Bone marrow (tissue), 2 donors: ENCODE results near the gene MOB3B.

Source experiments
- DNase-seq, 2 donors: peaks; one replicate each; lab custom pipeline; 2025; lab: John Stamatoyannopoulos, UW

Gene MOB3B

DNA sequence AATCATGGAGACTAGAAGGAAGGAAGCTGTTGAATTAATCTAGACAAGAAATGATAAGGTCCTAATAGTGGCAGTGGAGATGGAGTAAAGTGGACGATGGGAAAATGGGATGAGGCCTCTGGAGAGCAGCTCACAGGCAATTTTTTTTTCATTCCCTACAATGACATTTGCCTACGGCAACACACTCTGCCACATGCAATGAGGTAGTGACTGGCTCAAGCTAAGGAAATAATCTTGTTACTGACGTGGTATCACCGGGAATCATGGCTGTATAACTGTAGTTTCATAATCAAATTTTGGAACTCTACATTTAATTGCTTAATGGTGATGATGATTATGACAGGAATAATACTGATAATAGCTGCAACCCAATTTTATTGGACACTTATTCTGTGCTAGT, 12.1 kb upstream of the MOB3B start:
- DNase-seq = no peak

DNA sequence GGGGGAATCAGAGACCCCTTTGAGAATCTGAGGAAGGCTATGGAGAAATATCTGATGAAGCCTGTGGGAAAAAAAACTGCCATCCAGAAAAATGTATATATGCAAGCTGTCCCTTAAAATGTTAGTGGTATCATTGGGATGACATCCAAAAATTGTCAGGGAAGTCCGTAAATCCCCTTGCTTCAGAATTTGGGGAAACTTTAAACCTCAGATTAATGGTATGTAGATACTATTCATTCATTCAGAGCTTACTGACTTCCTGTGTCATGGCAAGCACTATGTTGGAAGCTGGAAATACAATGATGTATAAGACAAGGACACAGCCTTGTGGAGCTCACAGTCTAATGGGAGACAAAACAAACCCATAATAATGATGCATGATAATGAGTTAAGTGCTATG, 10.9 kb upstream of the MOB3B start:
- no peak for DNase-seq

- DNase-seq = peak in 1 of 2 donors; percentile 22
These were observed 10.1 kb upstream of the MOB3B start for GRCh38 chr9:27539479-27540441.

DNA sequence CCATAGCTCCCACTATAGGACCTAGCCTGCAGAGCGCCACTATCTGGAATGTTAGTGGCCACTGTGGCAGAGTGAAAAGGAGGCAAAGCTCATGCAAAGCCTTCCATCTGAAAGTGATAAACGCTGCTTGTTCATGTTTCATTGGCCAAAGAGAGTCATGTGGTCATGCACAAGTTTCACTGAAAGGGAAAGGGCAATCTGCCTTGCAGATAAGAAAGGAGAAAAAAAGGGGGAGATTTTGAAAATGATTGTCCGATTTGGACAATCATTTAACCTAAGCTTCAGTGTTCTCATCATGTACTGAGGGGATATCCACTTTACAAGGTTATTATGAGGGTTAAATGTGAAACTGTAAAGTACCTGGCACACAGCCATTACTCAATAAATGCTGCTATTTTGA, 9.0 kb upstream of the MOB3B start:
- no peak for DNase-seq

DNA sequence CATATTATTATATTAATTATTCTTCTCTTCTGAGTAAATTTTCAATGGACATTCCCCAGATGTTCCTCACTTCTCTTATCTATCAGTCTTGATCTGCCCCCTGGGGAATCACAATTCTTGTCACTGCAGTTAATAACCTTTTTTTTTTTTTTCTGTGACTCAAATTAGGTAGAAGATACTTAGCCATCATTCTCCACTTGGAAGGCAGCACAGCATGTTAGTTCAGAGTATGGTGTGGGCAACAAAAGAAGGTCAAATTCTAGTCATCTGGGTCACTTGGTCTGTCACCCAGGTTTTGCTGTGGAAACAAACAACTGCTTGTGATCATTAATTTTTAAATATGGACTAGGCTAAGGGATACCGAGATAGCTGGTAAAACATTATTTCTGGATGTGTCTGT, 8.1 kb upstream of the MOB3B start:
- DNase-seq = no peak

- DNase-seq = no peak
These were observed 7.4 kb upstream of the MOB3B start for GRCh38 chr9:27537027-27537435.

- DNase-seq = no peak
These were observed 6.6 kb upstream of the MOB3B start for GRCh38 chr9:27536168-27536567.

DNA sequence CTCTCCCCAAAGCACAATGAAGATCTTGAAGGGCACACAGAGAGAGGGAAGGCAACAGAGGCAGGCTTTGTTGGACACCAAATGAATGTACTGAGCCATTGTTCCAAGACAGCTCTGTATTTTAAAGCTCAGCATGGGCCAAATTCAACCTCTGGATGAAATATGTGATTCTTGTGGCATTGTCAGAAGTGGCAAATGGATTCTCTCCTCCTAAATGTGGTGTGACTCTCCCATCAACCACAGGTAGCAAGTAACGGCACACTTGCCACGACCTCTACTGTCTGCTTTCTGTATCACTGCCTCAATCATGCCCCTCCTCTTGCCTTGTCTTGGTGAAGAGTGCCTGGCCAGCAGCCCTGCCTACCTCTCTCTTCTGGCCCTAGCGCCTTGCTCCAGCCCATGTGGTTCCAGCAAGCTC, 6.1 kb upstream of the MOB3B start:
- DNase-seq = no peak

DNA sequence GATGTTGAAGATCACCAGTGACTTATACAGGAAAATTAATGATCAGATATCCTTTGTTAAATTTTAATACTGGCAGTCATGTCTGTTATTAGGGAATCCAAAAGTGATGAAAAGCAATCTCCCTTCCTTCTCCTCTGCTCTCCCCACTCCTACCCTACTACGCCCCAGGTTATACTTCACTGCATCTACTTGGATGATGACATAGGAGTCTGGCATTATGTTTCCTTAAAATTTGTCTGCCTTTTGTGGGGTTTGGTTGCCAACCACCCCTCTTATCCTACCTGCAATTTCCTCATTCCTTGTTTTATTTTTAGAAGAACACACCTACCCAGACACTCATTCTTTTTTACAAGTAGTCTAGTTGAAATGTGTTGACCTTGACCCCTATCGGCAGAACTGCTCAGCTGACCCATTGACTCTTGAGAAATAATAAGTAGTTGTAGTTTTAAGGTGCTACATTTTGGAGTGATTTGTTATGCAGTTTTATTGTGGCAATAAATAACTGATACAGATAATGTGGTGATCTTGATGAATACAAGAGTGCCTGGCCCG, 5.1 kb upstream of the MOB3B start:
- DNase-seq = no peak

GRCh38 chr9:27534131-27534530, 4.5 kb upstream of the MOB3B start:
- DNase-seq = no peak

GRCh38 chr9:27533311-27533710, 3.7 kb upstream of the MOB3B start:
- DNase-seq = no peak

GRCh38 chr9:27532046-27532445, 2.4 kb upstream of the MOB3B start:
- no peak for DNase-seq

DNA sequence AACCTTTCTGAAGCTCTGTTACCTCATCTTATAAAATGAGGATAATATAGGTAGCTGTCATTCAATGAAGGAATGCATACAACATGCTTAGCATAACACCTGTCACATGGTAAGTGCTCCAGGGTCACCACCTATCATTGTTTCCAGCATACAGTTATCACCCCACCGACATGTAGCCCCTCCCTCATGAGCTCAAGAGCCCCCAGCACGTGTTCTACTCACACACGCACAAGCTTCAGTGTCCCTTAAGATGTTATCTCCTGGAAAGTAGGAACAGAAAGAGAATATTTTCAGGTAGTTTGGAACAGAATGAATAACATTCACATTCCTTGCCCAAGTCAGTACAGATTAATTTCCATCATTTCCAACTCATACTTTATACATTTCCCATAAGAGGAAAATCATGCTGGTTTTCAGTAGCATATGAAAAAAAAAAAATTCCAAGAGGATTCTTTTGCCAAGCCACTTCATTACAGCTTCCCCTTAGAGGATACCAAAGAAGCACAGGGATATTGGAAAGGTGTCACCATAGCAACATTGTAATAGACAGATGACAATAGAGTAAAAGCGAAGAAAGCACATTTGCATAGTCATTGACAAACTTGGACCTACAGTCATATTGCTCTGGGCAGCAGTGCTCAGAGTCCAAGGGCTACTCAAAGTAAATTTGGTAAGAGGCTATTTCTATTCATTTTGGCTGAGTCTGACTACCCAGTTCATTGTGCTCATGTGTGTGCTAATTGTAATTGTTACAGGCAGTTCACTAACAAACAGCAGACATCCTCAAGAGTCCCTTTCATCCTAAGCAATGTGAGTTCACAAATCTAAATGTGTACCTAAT, 1.5 kb upstream of the MOB3B start:
- no peak for DNase-seq

DNA sequence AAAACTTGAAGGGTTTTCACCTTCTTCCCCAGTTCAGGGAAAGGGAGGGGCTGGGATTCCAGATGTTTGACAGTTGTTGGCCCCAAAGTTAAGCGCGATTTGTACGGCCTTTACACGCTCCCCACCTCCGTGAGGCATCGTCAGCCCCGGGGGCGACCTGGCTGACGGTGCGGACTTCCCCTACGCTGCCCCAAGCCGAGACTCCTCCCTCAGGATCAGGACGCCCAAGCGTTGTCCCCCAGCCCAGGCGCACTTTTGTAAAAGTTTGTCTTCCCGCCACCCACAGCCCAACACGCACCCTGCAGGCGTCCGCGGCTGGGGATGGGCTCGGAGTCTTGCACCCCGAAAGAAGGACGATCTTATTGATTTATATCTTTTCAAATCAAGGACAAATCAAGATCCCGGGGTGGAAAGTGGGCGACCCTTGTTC, 713 bp downstream of the MOB3B start:
- DNase-seq = peak in 1 of 2 donors; percentile 69

GRCh38 chr9:27528076-27528885, 1.3 kb downstream of the MOB3B start:
- peak; percentile 25 to 69 for DNase-seq

- DNase-seq = no peak
These were observed 1.9 kb downstream of the MOB3B start for GRCh38 chr9:27527702-27528075.

DNA sequence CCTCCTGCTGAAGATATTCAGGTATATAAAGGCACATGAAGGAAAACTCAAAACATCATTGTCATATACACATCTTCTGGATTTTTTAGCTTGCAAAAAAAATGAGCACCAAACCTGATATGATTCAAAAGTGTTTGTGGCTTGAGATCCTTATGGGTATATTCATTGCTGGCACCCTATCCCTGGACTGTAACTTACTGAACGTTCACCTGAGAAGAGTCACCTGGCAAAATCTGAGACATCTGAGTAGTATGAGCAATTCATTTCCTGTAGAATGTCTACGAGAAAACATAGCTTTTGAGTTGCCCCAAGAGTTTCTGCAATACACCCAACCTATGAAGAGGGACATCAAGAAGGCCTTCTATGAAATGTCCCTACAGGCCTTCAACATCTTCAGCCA, 5.4 kb downstream of the MOB3B start, which contains the start of gene IFNK:
Gene IFNK (plus strand): TSS at position 55 of the 400 bp plus-strand sequence. CDS start 47 bp downstream, at position 102.
- DNase-seq = no peak

DNA sequence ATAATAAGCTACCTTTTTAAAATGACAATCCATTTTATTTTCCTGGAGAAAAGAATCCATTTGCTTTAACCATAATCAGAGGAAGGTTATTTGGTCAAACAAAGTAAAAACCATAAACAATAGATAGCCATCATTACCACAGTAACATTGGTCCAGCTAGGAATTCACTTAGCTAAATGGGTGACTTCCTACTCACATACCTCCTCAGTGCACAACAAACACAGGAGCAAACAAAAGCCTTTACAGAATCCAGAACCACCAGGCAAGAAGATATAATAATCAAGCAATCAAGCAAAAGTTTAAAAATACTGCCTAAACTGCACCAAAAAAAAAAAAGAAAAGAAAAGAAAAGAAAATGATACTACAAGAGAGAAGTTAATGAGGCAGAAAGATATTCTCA, 6.5 kb downstream of the MOB3B start:
- DNase-seq = no peak

DNA sequence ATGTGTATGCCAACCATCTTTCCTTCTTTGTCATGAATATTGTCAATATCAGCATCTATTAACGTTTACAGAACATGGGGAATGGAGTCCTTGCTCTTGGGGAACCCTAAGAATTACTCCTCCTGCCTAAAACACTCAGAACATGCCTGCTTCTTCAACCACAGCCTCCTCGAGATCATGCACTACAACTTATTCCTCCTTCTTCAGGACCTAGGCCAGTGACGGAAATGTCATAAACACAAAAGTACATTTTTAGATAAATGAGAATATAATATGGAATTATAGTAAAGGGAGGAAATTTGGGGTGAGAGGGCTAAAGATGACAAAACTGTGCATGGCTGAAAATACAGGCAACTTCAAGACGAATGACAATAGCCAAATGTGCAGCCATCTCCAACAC, 8.6 kb downstream of the MOB3B start:
- DNase-seq = no peak

GRCh38 chr9:27519466-27520465, 9.8 kb downstream of the MOB3B start:
- DNase-seq = no peak
